MM.1S (cell line): Measurements from ENCODE around the gene EIF2A.

Source experiments
- EZH2phosphoT487 ChIP-seq: fragments of 300-600 bp; sonication (generic); IDR thresholded peaks from 2 replicates; pipeline ENCODE4 v1.6.1; 2018; ENCODE audit warnings: antibody characterized with exemption, low read length
- TF ChIP-seq, protein P1 (sequence below): fragments of 300-600 bp; sonication (generic); IDR thresholded peaks from 2 replicates; pipeline ENCODE4 v1.5.1; 2016; ENCODE audit warnings: antibody characterized with exemption, low read length, mixed read lengths

- TF ChIP-seq, protein P1, sequence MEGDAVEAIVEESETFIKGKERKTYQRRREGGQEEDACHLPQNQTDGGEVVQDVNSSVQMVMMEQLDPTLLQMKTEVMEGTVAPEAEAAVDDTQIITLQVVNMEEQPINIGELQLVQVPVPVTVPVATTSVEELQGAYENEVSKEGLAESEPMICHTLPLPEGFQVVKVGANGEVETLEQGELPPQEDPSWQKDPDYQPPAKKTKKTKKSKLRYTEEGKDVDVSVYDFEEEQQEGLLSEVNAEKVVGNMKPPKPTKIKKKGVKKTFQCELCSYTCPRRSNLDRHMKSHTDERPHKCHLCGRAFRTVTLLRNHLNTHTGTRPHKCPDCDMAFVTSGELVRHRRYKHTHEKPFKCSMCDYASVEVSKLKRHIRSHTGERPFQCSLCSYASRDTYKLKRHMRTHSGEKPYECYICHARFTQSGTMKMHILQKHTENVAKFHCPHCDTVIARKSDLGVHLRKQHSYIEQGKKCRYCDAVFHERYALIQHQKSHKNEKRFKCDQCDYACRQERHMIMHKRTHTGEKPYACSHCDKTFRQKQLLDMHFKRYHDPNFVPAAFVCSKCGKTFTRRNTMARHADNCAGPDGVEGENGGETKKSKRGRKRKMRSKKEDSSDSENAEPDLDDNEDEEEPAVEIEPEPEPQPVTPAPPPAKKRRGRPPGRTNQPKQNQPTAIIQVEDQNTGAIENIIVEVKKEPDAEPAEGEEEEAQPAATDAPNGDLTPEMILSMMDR: no peak
- TF ChIP-seq EZH2phosphoT487: no peak
These were observed 64.2 kb downstream of the EIF2A start for GRCh38 chr3:150610785-150611184.
